Measurements from ENCODE around the gene TMEM94. TPM values are rescaled to one million over a fixed set of nuclear protein-coding genes. Genes with fewer than 3 reads are reported as not detected.
A peak's percentile ranks its signal among the peaks of the same experiment; 100 is the strongest.

The TMEM94 gene
- total RNA-seq, 6 experiments from 2014 or later, result 24.2 to 47.1 (median 29.6) TPM

- Histone ChIP-seq H3K36me3 (peaks cover 0 to 7% (median 3%) of the 10 kb centered on the region in 4 donors), H3K4me3 (no peak overlapping the region), H3K4me1 (peaks cover 0 to 17% (median 0%) of the 10 kb centered on the region in 4 donors), H3K9me3 (no peaks in the 10 kb centered on the region), H3K27me3 (no peaks in the 10 kb centered on the region), H3K27ac (no peak overlapping the region)
- ATAC-seq, result no peak
- no peak for DNase-seq
- intact Hi-C loops (cut with DNase I), result no loop called here
- WGBS (ENCODE audit: insufficient coverage, low coverage, low lambda C conversion rate, missing lambda C conversion rate), result 86% methylated on average over 5 of the region's 6 CpGs
- TF ChIP-seq CTCF (IDR thresholded peaks at IDR 0.05) (no peak), POLR2A (IDR thresholded peaks at IDR 0.05) (no peak)
These were observed 14.8 kb downstream of the TMEM94 start for GRCh38 chr17:75471207-75471606.

- Histone ChIP-seq H3K36me3 (peaks cover 0 to 7% (median 3%) of the 10 kb centered on the region in 4 donors), H3K9me3 (no peaks in the 10 kb centered on the region), H3K4me3 (no peak overlapping the region), H3K27me3 (no peaks in the 10 kb centered on the region), H3K27ac (no peak overlapping the region), H3K4me1 (peaks cover 0 to 21% (median 0%) of the 10 kb centered on the region in 4 donors)
- 0% methylated on average over 2 of the region's 4 CpGs for WGBS (ENCODE audit: insufficient coverage, low coverage, low lambda C conversion rate, missing lambda C conversion rate)
- intact Hi-C loops (cut with DNase I), result no loop called here
- TF ChIP-seq CTCF (IDR thresholded peaks at IDR 0.05) (peak in 2 of 4 donors; percentile 10 to 11), POLR2A (IDR thresholded peaks at IDR 0.05) (no peak)
- ATAC-seq (peak; percentile 64 to 77 (median 72)), DNase-seq (peak in 1 of 3 donors; percentile 49)
These were observed 15.7 kb downstream of the TMEM94 start for GRCh38 chr17:75472119-75472518.

GRCh38 chr17:75473246-75473645, 16.8 kb downstream of the TMEM94 start:
- TF ChIP-seq CTCF (IDR thresholded peaks at IDR 0.05) (no peak), POLR2A (IDR thresholded peaks at IDR 0.05) (no peak)
- Histone ChIP-seq H3K36me3 (peaks cover 0 to 7% (median 3%) of the 10 kb centered on the region in 4 donors), H3K27me3 (no peaks in the 10 kb centered on the region), H3K4me3 (no peak overlapping the region), H3K9me3 (no peaks in the 10 kb centered on the region), H3K4me1 (peaks cover 0 to 23% (median 0%) of the 10 kb centered on the region in 4 donors), H3K27ac (no peak overlapping the region)
- DNase-seq (no peak), ATAC-seq (no peak)
- intact Hi-C loops (cut with DNase I), result no loop called here
- no CpG with 5 or more reads among the region's 2 CpGs for WGBS (ENCODE audit: insufficient coverage, low coverage, low lambda C conversion rate, missing lambda C conversion rate)

GRCh38 chr17:75474736-75475135, 18.3 kb downstream of the TMEM94 start:
- H3K27ac ChIP-seq, result peak overlapping the region in 1 of 3 donors; percentile 53
- H3K36me3 ChIP-seq, result peaks cover 0 to 7% (median 3%) of the 10 kb centered on the region in 4 donors
- TF ChIP-seq CTCF (IDR thresholded peaks at IDR 0.05) (no peak), POLR2A (IDR thresholded peaks at IDR 0.05) (no peak)
- H3K9me3 ChIP-seq, result no peaks in the 10 kb centered on the region
- no peak for ATAC-seq
- DNase-seq, result no peak
- no peaks in the 10 kb centered on the region for H3K27me3 ChIP-seq
- no CpG with 5 or more reads among the region's 6 CpGs for WGBS (ENCODE audit: insufficient coverage, low coverage, low lambda C conversion rate, missing lambda C conversion rate)
- peaks cover 0 to 20% (median 0%) of the 10 kb centered on the region in 4 donors for H3K4me1 ChIP-seq
- intact Hi-C loops (cut with DNase I), result no loop called here
- H3K4me3 ChIP-seq, result no peak overlapping the region
